Epithelial cell of proximal tubule (primary cell): ENCODE data around the gene FGD2. TPM values are rescaled to one million over a fixed set of nuclear protein-coding genes. Genes with fewer than 3 reads are reported as not detected.

Experiments used
- DNase-seq: peaks from one replicate; pipeline ENCODE4 v3.0.0-alpha.2; 2011; ENCODE audit warnings: low read depth
- H3K4me3 ChIP-seq: 2 replicates; pipeline ENCODE4 v1.5.1; 2011; ENCODE audit warnings: low read depth, mild to moderate bottlenecking, low read length
- CTCF ChIP-seq: conservative IDR thresholded peaks from 2 replicates; pipeline ENCODE4 v1.5.1; 2012; ENCODE audit warnings: low read depth, mild to moderate bottlenecking, low read length
- total RNA-seq: library from RNA; depleted of rRNA; stranded (reverse); fragments of >200 nt; gene quantifications from 2 replicates; pipeline ENCODE4 v1.2.3, GENCODE V29; 2015

The FGD2 gene
- total RNA-seq, 1 donor from 2014 or later: not detected

GRCh38 chr6:37007340-37008043, 2.0 kb downstream of the FGD2 start:
- no peak for DNase-seq
- no peak overlapping the region for H3K4me3 ChIP-seq
- TF ChIP-seq CTCF: no peak

- TF ChIP-seq CTCF: no peak
Observed at GRCh38 chr6:37008484-37009465, 3.3 kb downstream of the FGD2 start.

GRCh38 chr6:37010402-37010892, 5.0 kb downstream of the FGD2 start:
- no peak for TF ChIP-seq CTCF
- H3K4me3 ChIP-seq: no peak overlapping the region
- DNase-seq: no peak

More at GRCh38 chr6:37008484-37009465, 3.3 kb downstream of the FGD2 start:
- no peak overlapping the region for H3K4me3 ChIP-seq
- DNase-seq: no peak

GRCh38 chr6:37011656-37012378, 6.4 kb downstream of the FGD2 start:
- no peak for TF ChIP-seq CTCF
- DNase-seq: no peak
- no peak overlapping the region for H3K4me3 ChIP-seq

GRCh38 chr6:37013516-37014491, 8.3 kb downstream of the FGD2 start:
- no peak for DNase-seq
- no peak overlapping the region for H3K4me3 ChIP-seq
- no peak for TF ChIP-seq CTCF

- no peak overlapping the region for H3K4me3 ChIP-seq
- DNase-seq: no peak
- TF ChIP-seq CTCF: no peak
Observed at GRCh38 chr6:37014667-37015066, 9.2 kb downstream of the FGD2 start.
